B cell (primary cell): ENCODE measurements around the gene CDHR3. TPM values are rescaled to one million over a fixed set of nuclear protein-coding genes. Genes with fewer than 3 reads are reported as not detected.

Experiments
- ATAC-seq: fragments of 200-7000 bp; cut with Tn5 transposase; one replicate; pipeline ENCODE4 v1.10.0; 2021; ENCODE audit warnings: low read depth, mild to moderate bottlenecking, moderate number of reproducible peaks, moderate library complexity
- CTCF ChIA-PET: fragments of 350-600 bp; sonication (Branson Sonifier 250); formaldehyde crosslinking; loops from one replicate; lab custom pipeline; 2021; ENCODE audit warnings: antibody characterized with exemption, inconsistent platforms; lab: Charles Lee
- POLR2A ChIA-PET: fragments of 350-600 bp; sonication (Branson Sonifier 250); formaldehyde crosslinking; loops from one replicate; lab custom pipeline; 2021; ENCODE audit warnings: antibody characterized with exemption; lab: Charles Lee
- DNase-seq: peaks from one replicate; pipeline ENCODE4 v3.0.0; 2013
- H2AFZ ChIP-seq: 2 replicates; pipeline ENCODE4 v1.6.1; 2012; ENCODE audit warnings: mild to moderate bottlenecking, low read depth, low read length; ENCODE audit not compliant: insufficient read depth, poor library complexity, severe bottlenecking
- H3K27ac ChIP-seq, 2 donors: 1 replicate in 1 of 2; 2 replicates in 1 of 2; pipeline ENCODE4 v1.5.1; 2012 to 2013; ENCODE audit warnings: low read length in 2 of 2, mild to moderate bottlenecking in 2 of 2, moderate library complexity in 1 of 2
- H3K27me3 ChIP-seq, 4 experiments: fragments of 200-600 bp in 1 of 4; sonication (generic) in 1 of 4; replicated peaks in 1 of 4; 1 replicate in 2 of 4; 2 replicates in 2 of 4; pipeline versions ENCODE4 v1.6.1 to v1.7.0; 2013 to 2016; ENCODE audit warnings: low read length in 3 of 4, mild to moderate bottlenecking in 2 of 4, mixed read lengths in 1 of 4, moderate library complexity in 1 of 4; ENCODE audit not compliant: insufficient read depth in 4 of 4, control insufficient read depth in 3 of 4; ENCODE audit errors: control extremely low read depth in 1 of 4
- H3K36me3 ChIP-seq, 2 experiments: replicated peaks in 1 of 2; 1 replicate in 1 of 2; 2 replicates in 1 of 2; pipeline versions ENCODE4 v1.6.1 to v1.7.1; 2013; ENCODE audit warnings: low read length in 1 of 2; ENCODE audit not compliant: insufficient read depth in 2 of 2, control insufficient read depth in 1 of 2; ENCODE audit errors: control extremely low read depth in 1 of 2, extremely low read depth in 1 of 2
- H3K4me1 ChIP-seq, 2 donors: fragments of 200-600 bp in 1 of 2; sonication (generic) in 1 of 2; 1 replicate in 1 of 2; 2 replicates in 1 of 2; pipeline versions ENCODE4 v1.5.1 to v1.6.1; 2013 to 2017; ENCODE audit warnings: low read length in 2 of 2; ENCODE audit not compliant: control insufficient read depth in 2 of 2, insufficient read depth in 2 of 2
- H3K4me2 ChIP-seq: replicated peaks from 2 replicates; pipeline ENCODE3; 2012; ENCODE audit warnings: mild to moderate bottlenecking, low read depth, low read length; ENCODE audit not compliant: poor library complexity, severe bottlenecking
- H3K4me3 ChIP-seq, 5 experiments: fragments of 200-600 bp in 1 of 5; sonication (generic) in 1 of 5; 1 replicate in 3 of 5; 2 replicates in 2 of 5; pipeline versions ENCODE4 v1.5.1 to v1.7.0; 2011 to 2016; ENCODE audit warnings: low read length in 4 of 5, mild to moderate bottlenecking in 4 of 5, low read depth in 2 of 5, control low read depth in 1 of 5, moderate library complexity in 1 of 5; ENCODE audit not compliant: insufficient read depth in 1 of 5; ENCODE audit errors: control extremely low read depth in 1 of 5, extremely low read depth in 1 of 5
- H3K79me2 ChIP-seq: fragments of 200-600 bp; sonication (generic); one replicate; pipeline ENCODE4 v1.6.0; 2016; ENCODE audit warnings: low read length; ENCODE audit not compliant: control insufficient read depth, insufficient read depth
- H3K9ac ChIP-seq: fragments of 200-600 bp; sonication (generic); 2 replicates; pipeline ENCODE4 v1.6.1; 2017; ENCODE audit warnings: mild to moderate bottlenecking, low read length, moderate library complexity
- H3K9me3 ChIP-seq, 3 donors: one replicate each; pipeline versions ENCODE4 v1.6.1 to v1.7.1; 2013; ENCODE audit warnings: low read length in 2 of 3; ENCODE audit not compliant: control insufficient read depth in 2 of 3, insufficient read depth in 1 of 3; ENCODE audit errors: control extremely low read depth in 1 of 3
- H4K20me1 ChIP-seq: 2 replicates; pipeline ENCODE4 v1.6.0; 2012; ENCODE audit warnings: mild to moderate bottlenecking, low read length; ENCODE audit not compliant: insufficient read depth, control insufficient read depth, poor library complexity, severe bottlenecking
- H3K27ac Mint-ChIP-seq: one replicate; pipeline ENCODE4 v1.8.0; 2021; ENCODE audit warnings: mixed read lengths
- H3K27me3 Mint-ChIP-seq: one replicate; pipeline ENCODE4 v1.8.0; 2021; ENCODE audit warnings: mixed read lengths
- H3K4me1 Mint-ChIP-seq: one replicate; pipeline ENCODE4 v1.8.0; 2021; ENCODE audit warnings: mixed read lengths
- H3K4me3 Mint-ChIP-seq: one replicate; pipeline ENCODE4 v1.8.0; 2021; ENCODE audit warnings: mixed read lengths
- H3K9me3 Mint-ChIP-seq: one replicate; pipeline ENCODE4 v1.8.0; 2022; ENCODE audit warnings: mixed read lengths; ENCODE audit not compliant: insufficient read depth
- CTCF ChIP-seq: fragments of 200-600 bp; IDR thresholded peaks from one replicate; pipeline ENCODE4 v1.8.0; 2022; ENCODE audit warnings: antibody characterized with exemption, mild to moderate bottlenecking
- EZH2 ChIP-seq: IDR thresholded peaks from 2 replicates; pipeline ENCODE4 v1.6.1; 2012; ENCODE audit warnings: borderline replicate concordance, low read depth, mild to moderate bottlenecking, moderate library complexity, low read length; ENCODE audit not compliant: insufficient read depth, poor library complexity, severe bottlenecking
- WGBS: methylation state at CpG from one replicate; pipeline ENCODE4 v1.1.5; 2013; ENCODE audit warnings: missing lambda C conversion rate; ENCODE audit not compliant: insufficient coverage; 5-methylcytosine and 5-hydroxymethylcytosine counted together
- intact Hi-C: fragments of 100-400 bp; cut with micrococcal nuclease; formaldehyde crosslinking; loops from one replicate; pipeline ENCODE4 v1.10.0; 2022
- polyA plus RNA-seq: library from polyadenylated mRNA; depleted of rRNA; stranded (reverse); fragments of >200 nt; gene quantifications from 2 replicates; pipeline ENCODE4 v1.2.3, GENCODE V29; 2012
- total RNA-seq, 2 donors: library from RNA; stranded (reverse); fragments of 120-200 nt in 1 of 2; gene quantifications; 1 replicate in 1 of 2; 2 replicates in 1 of 2; pipeline versions ENCODE4 v1.2.3 to v1.2.4, GENCODE V29; 2013 to 2022

Gene CDHR3
- total and polyA plus RNA-seq, 2 donors (not counting 1 experiment from before 2014, with no cell fraction given) = 0.34 to 2.6 TPM

DNA sequence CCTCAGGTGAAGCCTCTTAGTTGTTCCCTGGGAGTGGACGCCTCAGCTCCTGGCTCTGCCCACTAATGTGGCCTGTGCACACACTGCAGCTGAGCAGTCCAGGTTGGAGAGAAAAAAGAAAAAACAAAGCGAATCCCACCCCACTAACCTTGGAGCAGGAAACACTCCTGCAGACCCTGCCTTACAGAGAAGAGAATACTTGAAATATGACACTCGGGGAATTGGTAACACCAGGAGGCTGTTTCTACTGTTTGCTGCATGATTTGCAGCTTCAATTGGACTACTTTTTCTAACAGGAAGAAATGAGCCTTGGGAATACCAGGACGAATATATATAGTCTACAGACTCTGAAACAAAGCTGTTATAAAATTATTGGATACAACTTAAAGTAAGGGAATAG lies 22.2 kb downstream of the CDHR3 start:
- H3K27me3 ChIP-seq = peaks cover 0 to 4% (median 0%) of the 10 kb centered on the region in 4 experiments
- H3K27me3 Mint-ChIP-seq = peaks cover 30% of the 10 kb centered on the region
- H2AFZ ChIP-seq = no peak overlapping the region
- DNase-seq (no peak), ATAC-seq (no peak)
- no peak overlapping the region for H3K27ac Mint-ChIP-seq
- no CpG with 5 or more reads among the region's 4 CpGs for WGBS
- H3K9me3 ChIP-seq = no peaks in the 10 kb centered on the region
- ChIA-PET CTCF (interaction anchor here (0.8 to 1.2 kb wide), 2 partner anchors 10 to 107 kb away, joined by 3 to 4 read pairs; no protein-coding TSS in a partner anchor), POLR2A (no interaction called here)
- H3K9me3 Mint-ChIP-seq = no peaks in the 10 kb centered on the region
- TF ChIP-seq CTCF = no peak
- no peaks in the 10 kb centered on the region for H3K36me3 ChIP-seq
- H3K4me1 ChIP-seq = no peaks in the 10 kb centered on the region
- no peak overlapping the region for H3K4me3 ChIP-seq
- H3K79me2 ChIP-seq = no peaks in the 10 kb centered on the region
- H3K4me1 Mint-ChIP-seq = no peaks in the 10 kb centered on the region
- no peaks in the 10 kb centered on the region for H4K20me1 ChIP-seq
- H3K27ac ChIP-seq = no peak overlapping the region
- intact Hi-C loops = no loop called here
- H3K4me3 Mint-ChIP-seq = no peak overlapping the region
- no peak overlapping the region for H3K4me2 ChIP-seq
- H3K9ac ChIP-seq = no peak overlapping the region

- DNase-seq = no peak
- Mint-ChIP-seq H3K4me3 (no peak overlapping the region), H3K4me1 (no peaks in the 10 kb centered on the region), H3K27me3 (peaks cover 27% of the 10 kb centered on the region), H3K27ac (no peak overlapping the region), H3K9me3 (no peaks in the 10 kb centered on the region)
- Histone ChIP-seq H3K4me1 (no peaks in the 10 kb centered on the region), H3K9me3 (no peaks in the 10 kb centered on the region), H3K4me2 (no peak overlapping the region), H3K27me3 (peaks cover 0 to 4% (median 0%) of the 10 kb centered on the region in 4 experiments), H3K79me2 (no peaks in the 10 kb centered on the region), H3K27ac (no peak overlapping the region), H3K9ac (no peak overlapping the region), H2AFZ (no peak overlapping the region), H3K36me3 (no peaks in the 10 kb centered on the region), H4K20me1 (no peaks in the 10 kb centered on the region), H3K4me3 (no peak overlapping the region)
- TF ChIP-seq EZH2 (no peak), CTCF (no peak)
- CTCF ChIA-PET = no interaction called here
- POLR2A ChIA-PET = no interaction called here
- no peak for ATAC-seq
- intact Hi-C loops = no loop called here
- WGBS = 100% methylated on average over 1 of the region's 2 CpGs
These were observed 22.7 kb downstream of the CDHR3 start for GRCh38 chr7:105985672-105986215.
